Measurements from ENCODE around the gene PALLD.

Gene PALLD

GRCh38 chr4:168623011-168623410 lies 126.2 kb downstream of the PALLD start:
- DNase-seq (ENCODE audit: low spot score): no peak

DNA sequence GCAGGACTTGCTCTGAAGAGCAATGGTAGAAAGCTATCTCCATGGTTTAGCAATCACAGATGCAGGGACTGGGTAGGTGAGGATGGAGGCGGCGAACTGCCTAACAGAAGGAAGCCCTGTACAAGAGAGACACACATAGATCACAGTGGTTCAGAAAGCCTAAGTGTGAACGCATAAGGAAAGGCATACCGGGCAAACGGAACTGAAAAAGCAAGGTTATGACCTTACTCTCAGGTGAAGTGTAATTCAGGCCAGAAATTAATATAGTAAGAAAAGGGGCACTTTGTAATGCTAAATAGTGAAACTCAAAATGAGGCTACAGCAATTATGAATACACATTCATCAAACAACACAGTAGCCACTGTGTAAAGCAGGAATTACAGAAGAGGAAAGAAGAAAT lies 126.6 kb downstream of the PALLD start:
- no peak for DNase-seq (ENCODE audit: low spot score)

GRCh38 chr4:168628251-168628650 lies 131.4 kb downstream of the PALLD start:
- DNase-seq (ENCODE audit: low spot score): no peak

- no peak for DNase-seq (ENCODE audit: low spot score)
Measured at GRCh38 chr4:168629566-168629965, 132.7 kb downstream of the PALLD start.

GRCh38 chr4:168630445-168631187 lies 133.8 kb downstream of the PALLD start:
- DNase-seq (ENCODE audit: low spot score): no peak

DNA sequence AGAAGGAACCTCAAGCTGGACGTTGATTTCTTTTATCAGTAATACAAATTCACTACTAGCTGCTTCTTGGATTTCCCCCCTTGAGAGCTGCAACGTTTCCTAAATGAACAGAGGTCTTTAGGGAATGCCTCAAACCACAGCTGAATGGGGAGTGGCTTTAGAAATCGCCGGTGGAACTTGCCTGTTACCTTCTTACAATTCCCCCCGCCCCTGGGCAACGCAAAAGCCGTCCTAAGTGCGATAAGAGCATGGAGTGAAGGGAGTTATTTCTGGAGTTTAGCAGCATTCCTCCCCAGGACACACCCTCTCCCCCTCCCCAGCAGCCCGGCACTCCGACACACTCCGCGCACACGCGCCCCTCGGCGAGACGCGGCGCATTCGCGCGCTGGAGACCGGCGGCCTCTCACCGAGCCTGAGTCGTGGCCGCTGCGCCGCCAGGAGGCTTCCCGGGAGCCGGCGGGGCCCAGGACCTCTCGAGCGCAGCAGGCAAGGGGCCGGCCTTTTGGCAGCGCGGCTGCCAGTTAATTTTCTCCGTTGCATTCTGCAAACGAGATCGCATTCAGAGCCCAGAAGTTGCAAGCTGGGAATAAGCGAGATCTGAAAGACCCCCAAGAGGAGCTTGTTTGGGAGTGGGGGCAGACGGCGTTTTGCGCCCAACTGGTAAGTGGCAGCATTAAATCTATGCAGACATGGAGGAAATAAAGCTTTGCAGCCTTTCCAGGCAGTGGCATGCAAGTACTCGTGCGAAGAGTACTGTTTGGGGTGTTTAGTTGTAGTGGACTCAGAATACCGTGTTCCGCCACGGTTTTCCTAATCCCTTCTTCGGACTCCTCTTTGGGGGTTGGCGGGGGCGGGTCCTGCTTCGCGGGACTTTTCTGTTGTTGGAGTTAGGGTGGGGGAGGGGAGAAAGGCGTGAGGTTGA lies 134.7 kb downstream of the PALLD start:
- no peak for DNase-seq (ENCODE audit: low spot score)

GRCh38 chr4:168632301-168632725 lies 135.5 kb downstream of the PALLD start:
- no peak for DNase-seq (ENCODE audit: low spot score)

GRCh38 chr4:168633064-168633463 lies 136.2 kb downstream of the PALLD start:
- no peak for DNase-seq (ENCODE audit: low spot score)

GRCh38 chr4:168633496-168633895 lies 136.6 kb downstream of the PALLD start:
- no peak for DNase-seq (ENCODE audit: low spot score)

- no peak for DNase-seq (ENCODE audit: low spot score)
Measured at GRCh38 chr4:168634276-168634802, 137.5 kb downstream of the PALLD start.

GRCh38 chr4:168636040-168636439 lies 139.2 kb downstream of the PALLD start:
- DNase-seq (ENCODE audit: low spot score): no peak

DNA sequence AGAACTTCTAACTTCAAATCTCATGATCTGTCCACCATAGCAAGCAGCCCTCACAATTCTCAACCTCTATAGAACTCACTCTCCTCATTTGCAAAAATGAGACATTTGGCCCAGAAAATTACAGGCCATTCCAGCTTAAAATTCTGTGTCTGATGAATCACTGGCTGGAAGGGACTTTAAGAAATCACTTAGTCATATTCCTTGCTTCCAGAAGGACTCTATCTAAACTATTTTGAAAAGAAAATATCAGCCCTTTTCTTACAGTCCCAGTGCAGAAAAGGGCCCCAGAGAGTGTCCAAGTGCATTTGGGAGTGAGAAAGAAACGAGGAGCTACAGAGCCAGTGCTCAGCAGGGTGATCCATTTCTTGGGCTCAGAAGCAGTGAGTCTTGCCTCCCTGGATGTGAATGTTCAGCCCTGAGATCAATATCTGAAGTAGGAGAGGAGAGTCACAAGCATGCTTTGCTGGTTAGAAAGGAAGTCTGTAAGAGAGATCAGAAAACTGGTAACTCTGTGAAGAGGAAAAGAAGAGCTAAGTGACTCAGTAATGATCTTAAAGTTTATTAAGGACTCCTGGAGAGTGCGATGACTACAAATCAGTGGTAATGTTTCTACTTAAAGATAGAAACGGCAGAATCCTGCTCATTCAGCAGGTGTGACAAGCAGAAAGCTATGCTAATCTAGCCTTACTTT lies 139.8 kb downstream of the PALLD start:
- DNase-seq (ENCODE audit: low spot score): no peak

DNA sequence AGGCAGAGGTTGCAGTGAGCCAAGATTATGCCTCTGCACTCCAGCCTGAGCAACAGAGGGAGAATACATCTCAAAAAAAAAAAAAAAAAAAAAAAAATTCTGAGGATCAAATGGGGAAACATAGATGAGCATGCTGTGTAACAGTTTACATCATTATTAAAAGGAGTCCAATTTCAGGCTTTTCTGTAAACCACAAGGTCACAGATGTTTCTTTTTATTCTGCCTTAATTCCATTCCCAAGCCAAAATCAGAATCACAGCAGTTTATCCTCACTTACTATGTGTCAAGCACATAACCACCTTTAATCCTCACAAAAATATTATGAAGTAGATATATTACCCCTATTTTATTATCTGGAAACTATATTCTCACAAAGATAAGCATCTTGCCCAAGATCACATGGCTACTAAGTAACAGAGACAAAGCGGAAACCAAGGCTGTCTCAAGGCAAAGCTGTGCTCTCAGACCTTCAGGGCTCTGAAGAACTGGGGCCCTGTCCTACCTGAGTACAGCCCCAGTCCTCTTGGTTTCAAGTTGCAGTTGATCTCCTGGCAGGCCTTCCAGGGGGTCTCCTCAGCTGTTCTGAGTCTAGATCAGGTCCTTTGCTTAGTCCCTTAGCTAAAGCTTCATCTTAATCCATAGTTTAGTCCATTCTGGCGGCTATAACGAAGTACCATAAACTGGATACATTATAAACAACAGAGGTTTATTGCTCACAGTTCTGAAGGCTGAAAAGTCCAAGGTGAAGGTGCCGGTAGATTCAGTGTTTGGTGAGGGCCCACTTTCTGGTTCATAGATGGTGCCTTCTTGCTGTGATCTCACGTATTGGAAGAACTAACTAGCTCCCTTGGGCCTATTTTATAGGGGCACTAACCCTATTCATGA lies 141.3 kb downstream of the PALLD start:
- DNase-seq (ENCODE audit: low spot score): no peak

GRCh38 chr4:168639914-168640313 lies 143.1 kb downstream of the PALLD start:
- no peak for DNase-seq (ENCODE audit: low spot score)

DNA sequence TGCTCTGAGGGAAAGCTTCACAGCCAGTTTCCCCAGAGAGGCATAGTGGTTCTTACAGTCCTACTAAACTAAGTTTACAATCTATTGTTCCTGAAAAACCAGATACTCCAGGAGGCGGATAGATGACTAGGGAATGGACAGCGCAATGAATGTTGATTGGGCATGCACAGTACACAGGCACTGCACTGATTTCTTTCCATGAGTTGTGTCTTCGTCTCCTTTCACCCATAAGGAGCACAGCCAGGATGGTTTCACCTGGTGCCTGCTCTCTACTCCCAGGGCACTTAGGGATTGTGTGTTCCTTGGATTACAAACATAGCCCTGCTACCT lies 144.9 kb downstream of the PALLD start:
- DNase-seq (ENCODE audit: low spot score): no peak

DNA sequence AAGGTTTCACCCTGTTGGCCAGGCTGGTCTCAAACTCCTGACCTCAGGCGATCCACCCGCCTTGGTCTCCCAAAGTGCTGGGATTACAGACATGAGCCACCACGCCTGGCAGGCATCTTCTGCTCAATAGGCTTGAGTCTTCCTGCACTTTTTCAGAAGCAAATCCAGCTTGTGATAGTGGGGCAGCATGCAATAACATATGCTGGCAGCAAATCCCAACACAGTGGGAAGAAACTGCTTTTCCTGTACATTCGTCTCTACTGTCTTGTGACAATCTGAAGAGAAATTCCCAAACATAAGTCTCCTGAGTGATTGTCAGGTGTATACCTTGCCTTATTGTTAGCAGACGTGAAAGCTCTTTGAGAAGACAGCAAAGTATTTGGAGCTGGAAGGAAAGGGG lies 145.7 kb downstream of the PALLD start:
- DNase-seq (ENCODE audit: low spot score): no peak

DNA sequence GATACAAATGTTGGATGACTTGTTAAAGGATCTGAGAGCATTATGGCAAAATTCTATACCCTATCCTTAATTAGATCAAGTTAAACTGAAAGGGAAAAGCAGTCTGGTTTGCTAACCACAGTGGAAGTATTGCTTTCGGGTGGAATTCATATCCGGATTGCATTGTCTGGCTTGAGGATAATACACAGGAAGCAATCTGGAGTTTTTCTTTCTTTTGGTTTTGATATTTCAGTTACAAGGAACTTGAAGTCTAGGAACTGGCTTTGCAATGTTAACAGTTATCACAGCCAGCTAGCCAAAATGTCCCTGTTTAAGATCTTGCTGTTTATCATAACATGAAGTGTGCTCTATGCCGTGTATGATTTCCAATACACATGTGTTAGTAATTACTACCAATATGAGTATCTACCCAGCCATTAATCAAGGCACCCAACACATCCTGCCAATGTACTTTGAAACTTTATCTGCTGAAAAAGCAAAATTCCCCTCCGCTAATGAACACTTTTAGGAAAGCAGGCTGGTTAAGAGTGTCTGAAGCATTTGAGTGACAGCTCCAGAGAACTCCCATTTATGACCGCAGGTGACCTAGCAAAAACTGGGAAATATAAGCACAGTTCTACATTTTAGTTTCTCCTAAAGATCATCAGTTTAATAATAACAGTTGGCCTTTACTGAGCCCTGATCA lies 146.4 kb downstream of the PALLD start:
- no peak for DNase-seq (ENCODE audit: low spot score)

DNA sequence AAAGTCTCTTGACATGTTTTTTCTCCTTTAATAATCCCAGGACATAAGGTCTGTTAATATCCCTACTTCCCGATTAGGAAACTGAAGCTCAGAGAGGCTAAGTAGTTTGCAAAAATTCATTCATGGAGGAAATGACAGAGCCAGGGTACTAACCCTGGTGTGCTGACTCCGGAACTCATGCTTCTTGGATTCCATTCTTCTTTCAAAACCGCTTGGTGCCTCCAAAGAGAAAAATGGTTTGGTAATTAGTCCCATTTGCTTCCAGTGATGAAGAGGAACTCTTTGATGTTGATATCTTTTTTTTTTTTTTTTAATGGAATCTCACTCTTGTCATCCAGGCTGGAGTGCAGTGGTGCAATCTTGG lies 146.9 kb downstream of the PALLD start:
- DNase-seq (ENCODE audit: low spot score): no peak

DNA sequence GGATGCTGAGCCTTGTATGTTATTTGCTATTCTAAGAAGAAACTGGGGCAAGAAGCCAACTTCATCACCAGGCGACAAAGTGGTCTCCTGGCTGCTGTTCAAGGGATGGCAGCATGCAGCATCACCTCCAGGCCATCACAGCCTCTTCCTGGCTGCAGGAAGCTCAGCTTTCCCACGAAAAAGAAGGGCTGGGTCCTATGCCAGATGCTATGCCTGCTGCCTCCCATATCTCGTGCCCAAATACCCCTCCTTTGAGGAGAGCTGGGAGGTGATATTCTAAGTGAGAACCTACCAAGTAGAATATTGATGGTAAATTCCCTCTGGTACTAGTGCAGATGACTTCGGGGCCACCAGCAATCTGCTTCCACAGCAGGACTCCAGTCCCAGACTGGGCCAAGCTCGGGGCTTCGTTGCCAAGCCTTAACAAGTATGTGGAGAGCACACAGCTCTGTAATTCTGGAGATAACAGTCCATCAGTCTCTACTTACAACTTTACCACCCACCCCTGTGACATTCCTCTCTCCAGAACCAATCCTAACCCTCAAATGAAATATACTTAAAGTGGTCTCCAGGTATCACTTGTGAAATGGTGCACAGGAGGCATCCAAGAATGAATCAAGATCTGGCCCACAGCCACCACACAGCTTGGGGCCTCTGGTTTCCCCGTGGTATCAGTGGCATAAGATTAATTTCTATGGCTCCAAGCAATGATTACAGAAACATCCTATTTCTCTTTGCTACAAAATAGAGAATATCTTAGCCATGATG lies 149.3 kb downstream of the PALLD start:
- no peak for DNase-seq (ENCODE audit: low spot score)
